ENCODE results near the gene FCGR3A.

DNA sequence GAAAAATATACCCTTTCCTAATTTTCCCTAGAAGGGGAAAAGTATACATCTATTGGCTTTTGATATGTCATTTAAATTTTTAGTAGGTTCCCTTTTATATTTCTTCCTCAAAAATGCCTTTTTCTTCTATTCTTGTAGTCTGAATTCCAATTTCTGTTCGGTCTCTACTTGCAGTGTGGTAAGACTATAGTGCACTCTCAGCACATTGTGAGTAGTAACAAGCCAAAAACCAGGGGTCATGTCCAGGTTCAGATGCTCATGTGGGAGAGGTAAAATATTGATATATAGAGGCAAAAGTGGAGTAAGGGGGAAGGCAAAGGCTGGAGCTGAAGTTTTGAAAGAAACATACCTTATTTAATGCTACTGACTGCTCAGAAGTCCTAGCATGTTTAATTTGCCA is 48.4 kb downstream of the FCGR3A start:
- TF ChIP-seq, protein P1, sequence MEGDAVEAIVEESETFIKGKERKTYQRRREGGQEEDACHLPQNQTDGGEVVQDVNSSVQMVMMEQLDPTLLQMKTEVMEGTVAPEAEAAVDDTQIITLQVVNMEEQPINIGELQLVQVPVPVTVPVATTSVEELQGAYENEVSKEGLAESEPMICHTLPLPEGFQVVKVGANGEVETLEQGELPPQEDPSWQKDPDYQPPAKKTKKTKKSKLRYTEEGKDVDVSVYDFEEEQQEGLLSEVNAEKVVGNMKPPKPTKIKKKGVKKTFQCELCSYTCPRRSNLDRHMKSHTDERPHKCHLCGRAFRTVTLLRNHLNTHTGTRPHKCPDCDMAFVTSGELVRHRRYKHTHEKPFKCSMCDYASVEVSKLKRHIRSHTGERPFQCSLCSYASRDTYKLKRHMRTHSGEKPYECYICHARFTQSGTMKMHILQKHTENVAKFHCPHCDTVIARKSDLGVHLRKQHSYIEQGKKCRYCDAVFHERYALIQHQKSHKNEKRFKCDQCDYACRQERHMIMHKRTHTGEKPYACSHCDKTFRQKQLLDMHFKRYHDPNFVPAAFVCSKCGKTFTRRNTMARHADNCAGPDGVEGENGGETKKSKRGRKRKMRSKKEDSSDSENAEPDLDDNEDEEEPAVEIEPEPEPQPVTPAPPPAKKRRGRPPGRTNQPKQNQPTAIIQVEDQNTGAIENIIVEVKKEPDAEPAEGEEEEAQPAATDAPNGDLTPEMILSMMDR (conservative IDR thresholded peaks at IDR 0.05; ENCODE audit: low read depth in 2 of 2) = no peak
- TF ChIP-seq EZH2phosphoT487 (IDR thresholded peaks at IDR 0.05; ENCODE audit: unreplicated experiment) (no peak), EZH2 (IDR thresholded peaks at IDR 0.05; ENCODE audit: low read depth, unreplicated experiment) (no peak), POLR2AphosphoS5 (IDR thresholded peaks at IDR 0.05; ENCODE audit: low read depth) (no peak), CREB1 (CRISPR knock-in tag; IDR thresholded peaks at IDR 0.05; ENCODE audit: low read depth) (no peak), STAT1 (IDR thresholded peaks at IDR 0.05; ENCODE audit: unreplicated experiment) (no peak)
- TF ChIP-seq, protein P2, sequence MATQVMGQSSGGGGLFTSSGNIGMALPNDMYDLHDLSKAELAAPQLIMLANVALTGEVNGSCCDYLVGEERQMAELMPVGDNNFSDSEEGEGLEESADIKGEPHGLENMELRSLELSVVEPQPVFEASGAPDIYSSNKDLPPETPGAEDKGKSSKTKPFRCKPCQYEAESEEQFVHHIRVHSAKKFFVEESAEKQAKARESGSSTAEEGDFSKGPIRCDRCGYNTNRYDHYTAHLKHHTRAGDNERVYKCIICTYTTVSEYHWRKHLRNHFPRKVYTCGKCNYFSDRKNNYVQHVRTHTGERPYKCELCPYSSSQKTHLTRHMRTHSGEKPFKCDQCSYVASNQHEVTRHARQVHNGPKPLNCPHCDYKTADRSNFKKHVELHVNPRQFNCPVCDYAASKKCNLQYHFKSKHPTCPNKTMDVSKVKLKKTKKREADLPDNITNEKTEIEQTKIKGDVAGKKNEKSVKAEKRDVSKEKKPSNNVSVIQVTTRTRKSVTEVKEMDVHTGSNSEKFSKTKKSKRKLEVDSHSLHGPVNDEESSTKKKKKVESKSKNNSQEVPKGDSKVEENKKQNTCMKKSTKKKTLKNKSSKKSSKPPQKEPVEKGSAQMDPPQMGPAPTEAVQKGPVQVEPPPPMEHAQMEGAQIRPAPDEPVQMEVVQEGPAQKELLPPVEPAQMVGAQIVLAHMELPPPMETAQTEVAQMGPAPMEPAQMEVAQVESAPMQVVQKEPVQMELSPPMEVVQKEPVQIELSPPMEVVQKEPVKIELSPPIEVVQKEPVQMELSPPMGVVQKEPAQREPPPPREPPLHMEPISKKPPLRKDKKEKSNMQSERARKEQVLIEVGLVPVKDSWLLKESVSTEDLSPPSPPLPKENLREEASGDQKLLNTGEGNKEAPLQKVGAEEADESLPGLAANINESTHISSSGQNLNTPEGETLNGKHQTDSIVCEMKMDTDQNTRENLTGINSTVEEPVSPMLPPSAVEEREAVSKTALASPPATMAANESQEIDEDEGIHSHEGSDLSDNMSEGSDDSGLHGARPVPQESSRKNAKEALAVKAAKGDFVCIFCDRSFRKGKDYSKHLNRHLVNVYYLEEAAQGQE (IDR thresholded peaks at IDR 0.05; ENCODE audit: unreplicated experiment) = no peak
- TF ChIP-seq, protein P3, sequence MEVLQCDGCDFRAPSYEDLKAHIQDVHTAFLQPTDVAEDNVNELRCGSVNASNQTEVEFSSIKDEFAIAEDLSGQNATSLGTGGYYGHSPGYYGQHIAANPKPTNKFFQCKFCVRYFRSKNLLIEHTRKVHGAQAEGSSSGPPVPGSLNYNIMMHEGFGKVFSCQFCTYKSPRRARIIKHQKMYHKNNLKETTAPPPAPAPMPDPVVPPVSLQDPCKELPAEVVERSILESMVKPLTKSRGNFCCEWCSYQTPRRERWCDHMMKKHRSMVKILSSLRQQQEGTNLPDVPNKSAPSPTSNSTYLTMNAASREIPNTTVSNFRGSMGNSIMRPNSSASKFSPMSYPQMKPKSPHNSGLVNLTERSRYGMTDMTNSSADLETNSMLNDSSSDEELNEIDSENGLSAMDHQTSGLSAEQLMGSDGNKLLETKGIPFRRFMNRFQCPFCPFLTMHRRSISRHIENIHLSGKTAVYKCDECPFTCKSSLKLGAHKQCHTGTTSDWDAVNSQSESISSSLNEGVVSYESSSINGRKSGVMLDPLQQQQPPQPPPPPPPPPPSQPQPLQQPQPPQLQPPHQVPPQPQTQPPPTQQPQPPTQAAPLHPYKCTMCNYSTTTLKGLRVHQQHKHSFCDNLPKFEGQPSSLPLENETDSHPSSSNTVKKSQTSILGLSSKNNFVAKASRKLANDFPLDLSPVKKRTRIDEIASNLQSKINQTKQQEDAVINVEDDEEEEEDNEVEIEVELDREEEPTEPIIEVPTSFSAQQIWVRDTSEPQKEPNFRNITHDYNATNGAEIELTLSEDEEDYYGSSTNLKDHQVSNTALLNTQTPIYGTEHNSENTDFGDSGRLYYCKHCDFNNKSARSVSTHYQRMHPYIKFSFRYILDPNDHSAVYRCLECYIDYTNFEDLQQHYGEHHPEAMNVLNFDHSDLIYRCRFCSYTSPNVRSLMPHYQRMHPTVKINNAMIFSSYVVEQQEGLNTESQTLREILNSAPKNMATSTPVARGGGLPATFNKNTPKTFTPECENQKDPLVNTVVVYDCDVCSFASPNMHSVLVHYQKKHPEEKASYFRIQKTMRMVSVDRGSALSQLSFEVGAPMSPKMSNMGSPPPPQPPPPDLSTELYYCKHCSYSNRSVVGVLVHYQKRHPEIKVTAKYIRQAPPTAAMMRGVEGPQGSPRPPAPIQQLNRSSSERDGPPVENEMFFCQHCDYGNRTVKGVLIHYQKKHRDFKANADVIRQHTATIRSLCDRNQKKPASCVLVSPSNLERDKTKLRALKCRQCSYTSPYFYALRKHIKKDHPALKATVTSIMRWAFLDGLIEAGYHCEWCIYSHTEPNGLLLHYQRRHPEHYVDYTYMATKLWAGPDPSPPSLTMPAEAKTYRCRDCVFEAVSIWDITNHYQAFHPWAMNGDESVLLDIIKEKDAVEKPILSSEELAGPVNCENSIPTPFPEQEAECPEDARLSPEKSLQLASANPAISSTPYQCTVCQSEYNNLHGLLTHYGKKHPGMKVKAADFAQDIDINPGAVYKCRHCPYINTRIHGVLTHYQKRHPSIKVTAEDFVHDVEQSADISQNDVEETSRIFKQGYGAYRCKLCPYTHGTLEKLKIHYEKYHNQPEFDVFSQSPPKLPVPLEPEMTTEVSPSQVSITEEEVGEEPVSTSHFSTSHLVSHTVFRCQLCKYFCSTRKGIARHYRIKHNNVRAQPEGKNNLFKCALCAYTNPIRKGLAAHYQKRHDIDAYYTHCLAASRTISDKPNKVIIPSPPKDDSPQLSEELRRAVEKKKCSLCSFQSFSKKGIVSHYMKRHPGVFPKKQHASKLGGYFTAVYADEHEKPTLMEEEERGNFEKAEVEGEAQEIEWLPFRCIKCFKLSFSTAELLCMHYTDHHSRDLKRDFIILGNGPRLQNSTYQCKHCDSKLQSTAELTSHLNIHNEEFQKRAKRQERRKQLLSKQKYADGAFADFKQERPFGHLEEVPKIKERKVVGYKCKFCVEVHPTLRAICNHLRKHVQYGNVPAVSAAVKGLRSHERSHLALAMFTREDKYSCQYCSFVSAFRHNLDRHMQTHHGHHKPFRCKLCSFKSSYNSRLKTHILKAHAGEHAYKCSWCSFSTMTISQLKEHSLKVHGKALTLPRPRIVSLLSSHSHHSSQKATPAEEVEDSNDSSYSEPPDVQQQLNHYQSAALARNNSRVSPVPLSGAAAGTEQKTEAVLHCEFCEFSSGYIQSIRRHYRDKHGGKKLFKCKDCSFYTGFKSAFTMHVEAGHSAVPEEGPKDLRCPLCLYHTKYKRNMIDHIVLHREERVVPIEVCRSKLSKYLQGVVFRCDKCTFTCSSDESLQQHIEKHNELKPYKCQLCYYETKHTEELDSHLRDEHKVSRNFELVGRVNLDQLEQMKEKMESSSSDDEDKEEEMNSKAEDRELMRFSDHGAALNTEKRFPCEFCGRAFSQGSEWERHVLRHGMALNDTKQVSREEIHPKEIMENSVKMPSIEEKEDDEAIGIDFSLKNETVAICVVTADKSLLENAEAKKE (CRISPR knock-in tag; IDR thresholded peaks at IDR 0.05) = no peak
- TF ChIP-seq, protein P4, sequence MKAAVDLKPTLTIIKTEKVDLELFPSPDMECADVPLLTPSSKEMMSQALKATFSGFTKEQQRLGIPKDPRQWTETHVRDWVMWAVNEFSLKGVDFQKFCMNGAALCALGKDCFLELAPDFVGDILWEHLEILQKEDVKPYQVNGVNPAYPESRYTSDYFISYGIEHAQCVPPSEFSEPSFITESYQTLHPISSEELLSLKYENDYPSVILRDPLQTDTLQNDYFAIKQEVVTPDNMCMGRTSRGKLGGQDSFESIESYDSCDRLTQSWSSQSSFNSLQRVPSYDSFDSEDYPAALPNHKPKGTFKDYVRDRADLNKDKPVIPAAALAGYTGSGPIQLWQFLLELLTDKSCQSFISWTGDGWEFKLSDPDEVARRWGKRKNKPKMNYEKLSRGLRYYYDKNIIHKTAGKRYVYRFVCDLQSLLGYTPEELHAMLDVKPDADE (IDR thresholded peaks at IDR 0.05) = no peak

All from GM23338 (cell line).